SK-N-SH (cell line): ENCODE measurements around the gene DCP1B. TPM values are rescaled to one million over a fixed set of nuclear protein-coding genes. Genes with fewer than 3 reads are reported as not detected.

Source experiments
- CTCF ChIA-PET: fragments of 300-600, 350-600 bp; formaldehyde crosslinking; extraction: SDS; loops from one replicate; lab custom pipeline; 2021; lab: Yijun Ruan, JAX
- POLR2A ChIA-PET: fragments of 350-600 bp; sonication (Branson Sonifier 250); formaldehyde crosslinking; extraction: SDS; loops from one replicate; lab custom pipeline; 2020; ENCODE audit warnings: antibody characterized with exemption, inconsistent platforms; lab: Yijun Ruan, JAX
- DNase-seq: peaks from one replicate; pipeline ENCODE4 v3.0.0; 2012
- H2AFZ ChIP-seq: fragments of 200-600 bp; sonication (generic); 2 replicates; pipeline ENCODE4 v1.8.1; 2016; ENCODE audit warnings: antibody characterized with exemption, mild to moderate bottlenecking, low read depth
- H3F3A ChIP-seq: fragments of 200-600 bp; sonication (generic); replicated peaks from 2 replicates; pipeline ENCODE3; 2016; ENCODE audit warnings: antibody characterized with exemption, mild to moderate bottlenecking; ENCODE audit not compliant: insufficient read depth
- H3K27ac ChIP-seq, 2 experiments: fragments of 200-500 bp in 1 of 2; fragments of 200-600 bp in 1 of 2; sonication (Bioruptor generic) in 1 of 2; sonication (generic), shearing (Covaris generic) in 1 of 2; 2 replicates each; pipeline versions ENCODE4 v1.5.1 to v1.6.1; 2014 to 2016; ENCODE audit warnings: low read depth in 2 of 2, inconsistent platforms in 1 of 2, low read length in 1 of 2, mild to moderate bottlenecking in 1 of 2, mixed read lengths in 1 of 2
- H3K27me3 ChIP-seq: fragments of 200-600 bp; sonication (generic), shearing (Covaris generic); 2 replicates; pipeline ENCODE4 v1.6.1; 2016; ENCODE audit warnings: mixed run types; ENCODE audit not compliant: insufficient read depth
- H3K36me3 ChIP-seq, 2 experiments: fragments of 200-500 bp in 1 of 2; fragments of 200-600 bp in 1 of 2; sonication (Bioruptor generic) in 1 of 2; sonication (generic) in 1 of 2; replicated peaks in 1 of 2; 2 replicates each; pipeline versions ENCODE3 to v1.5.1; 2014 to 2016; ENCODE audit warnings: low read length in 1 of 2, mild to moderate bottlenecking in 1 of 2; ENCODE audit not compliant: insufficient read depth in 2 of 2, control insufficient read depth in 1 of 2
- H3K4me1 ChIP-seq, 2 experiments: fragments of 200-500 bp in 1 of 2; fragments of 200-600 bp in 1 of 2; sonication (Bioruptor generic) in 1 of 2; sonication (generic), shearing (Covaris generic) in 1 of 2; 2 replicates each; pipeline versions ENCODE4 v1.5.1 to v1.6.1; 2014 to 2016; ENCODE audit warnings: low read depth in 1 of 2, low read length in 1 of 2, mixed run types in 1 of 2; ENCODE audit not compliant: insufficient read depth in 2 of 2, control insufficient read depth in 1 of 2
- H3K4me2 ChIP-seq: fragments of 200-600 bp; sonication (generic), shearing (Covaris generic); 2 replicates; pipeline ENCODE4 v1.6.1; 2017; ENCODE audit warnings: mixed run types
- H3K4me3 ChIP-seq, 2 experiments: fragments of 200-500 bp in 1 of 2; fragments of 200-600 bp in 1 of 2; sonication (Bioruptor generic) in 1 of 2; sonication (generic), shearing (Covaris generic) in 1 of 2; 2 replicates each; pipeline versions ENCODE4 v1.5.1 to v1.8.1; 2014 to 2016; ENCODE audit warnings: low read depth in 2 of 2, inconsistent platforms in 1 of 2, low read length in 1 of 2, mild to moderate bottlenecking in 1 of 2, mixed read lengths in 1 of 2, moderate library complexity in 1 of 2
- H3K79me2 ChIP-seq: fragments of 200-600 bp; sonication (generic); 2 replicates; pipeline ENCODE4 v1.8.1; 2017; ENCODE audit warnings: mild to moderate bottlenecking; ENCODE audit not compliant: insufficient read depth
- H3K9ac ChIP-seq: fragments of 200-600 bp; sonication (generic); 2 replicates; pipeline ENCODE4 v1.6.1; 2017; ENCODE audit warnings: mixed run types
- H3K9me2 ChIP-seq: fragments of 200-600 bp; sonication (generic); 2 replicates; pipeline ENCODE4 v1.6.1; 2017; ENCODE audit warnings: mixed run types
- H3K9me3 ChIP-seq: fragments of 200-600 bp; sonication (generic); 2 replicates; pipeline ENCODE4 v1.6.1; 2017; ENCODE audit warnings: mixed run types, mild to moderate bottlenecking, moderate library complexity
- H4K20me1 ChIP-seq: fragments of 200-600 bp; sonication (generic); 2 replicates; pipeline ENCODE4 v1.6.1; 2017; ENCODE audit warnings: mild to moderate bottlenecking, mixed run types; ENCODE audit not compliant: insufficient read depth
- ELF1 ChIP-seq: IDR thresholded peaks from 2 replicates; pipeline ENCODE4 v1.4.0; 2012
- EP300 ChIP-seq, 2 experiments: IDR thresholded peaks; 2 replicates each; pipeline versions ENCODE4 v1.4.0 to v1.6.1; 2012; ENCODE audit warnings: borderline replicate concordance in 1 of 2, low read depth in 1 of 2, low read length in 1 of 2
- EZH2phosphoT487 ChIP-seq: fragments of 200-600 bp; sonication (generic); IDR thresholded peaks from 2 replicates; pipeline ENCODE4 v1.6.1; 2017; ENCODE audit warnings: low read depth, mixed run types, mild to moderate bottlenecking, antibody characterized with exemption, moderate library complexity, borderline replicate concordance
- FOSL2 ChIP-seq: IDR thresholded peaks from 2 replicates; pipeline ENCODE4 v1.4.0; 2012; ENCODE audit warnings: low read depth, mild to moderate bottlenecking, moderate library complexity, borderline replicate concordance
- FOXJ3 ChIP-seq: sonication (generic); formaldehyde crosslinking; IDR thresholded peaks from 2 replicates; pipeline ENCODE4 v1.5.1; 2020; ENCODE audit warnings: mild to moderate bottlenecking, missing genetic modification reagents
- FOXM1 ChIP-seq: IDR thresholded peaks from 2 replicates; pipeline ENCODE4 v1.4.0; 2012; ENCODE audit warnings: low read depth, mild to moderate bottlenecking
- GABPA ChIP-seq: IDR thresholded peaks from 2 replicates; pipeline ENCODE4 v1.4.0; 2012; ENCODE audit warnings: low read depth, mild to moderate bottlenecking
- MEF2A ChIP-seq: IDR thresholded peaks from 2 replicates; pipeline ENCODE4 v1.4.0; 2012; ENCODE audit warnings: low read depth, borderline replicate concordance
- NRF1 ChIP-seq: IDR thresholded peaks from 2 replicates; pipeline ENCODE4 v1.6.1; 2012; ENCODE audit warnings: low read depth, mild to moderate bottlenecking, low read length
- RCOR1 ChIP-seq: fragments of 150-350 bp; IDR thresholded peaks from 2 replicates; pipeline ENCODE4 v1.6.1; 2017; ENCODE audit warnings: antibody characterized with exemption, low read length
- RFX5 ChIP-seq: IDR thresholded peaks from 2 replicates; pipeline ENCODE4 v1.6.1; 2012; ENCODE audit warnings: mild to moderate bottlenecking, improper control_type of control experiment, low read length
- RXRA ChIP-seq: IDR thresholded peaks from 2 replicates; pipeline ENCODE4 v1.4.0; 2012; ENCODE audit warnings: low read depth, mild to moderate bottlenecking, borderline replicate concordance
- SIN3A ChIP-seq: IDR thresholded peaks from 2 replicates; pipeline ENCODE4 v1.6.1; 2012; ENCODE audit warnings: low read depth, mild to moderate bottlenecking, low read length, moderate library complexity, borderline replicate concordance
- TAF1 ChIP-seq: IDR thresholded peaks from 2 replicates; pipeline ENCODE4 v1.6.1; 2012; ENCODE audit warnings: low read depth, mild to moderate bottlenecking, low read length, moderate library complexity, borderline replicate concordance
- TCF12 ChIP-seq: IDR thresholded peaks from 2 replicates; pipeline ENCODE4 v1.4.0; 2012
- WGBS: methylation state at CpG from one replicate; pipeline ENCODE4 v1.1.6; 2017; ENCODE audit warnings: low lambda C conversion rate; 5-methylcytosine and 5-hydroxymethylcytosine counted together
- polyA plus RNA-seq, 3 experiments: library from polyadenylated mRNA; depleted of rRNA; stranded (reverse); fragments of >200 nt; gene quantifications; 2 replicates each; pipeline ENCODE4 v1.2.3, GENCODE V29; 2012
- TF ChIP-seq, protein P1 (sequence below): fragments of 150-350 bp; IDR thresholded peaks from 2 replicates; pipeline ENCODE4 v1.6.1; 2017; ENCODE audit warnings: antibody characterized with exemption, low read length, low read depth, borderline replicate concordance
- TF ChIP-seq, protein P2 (sequence below): IDR thresholded peaks from 2 replicates; pipeline ENCODE4 v1.4.0; 2012; ENCODE audit warnings: low read depth, borderline replicate concordance
- TF ChIP-seq, protein P3 (sequence below): IDR thresholded peaks from 2 replicates; pipeline ENCODE4; 2012

Gene DCP1B
- polyA plus RNA-seq, 1 of the 3 experiments (the other 2 are of a cell fraction): 18.8 TPM

DNA sequence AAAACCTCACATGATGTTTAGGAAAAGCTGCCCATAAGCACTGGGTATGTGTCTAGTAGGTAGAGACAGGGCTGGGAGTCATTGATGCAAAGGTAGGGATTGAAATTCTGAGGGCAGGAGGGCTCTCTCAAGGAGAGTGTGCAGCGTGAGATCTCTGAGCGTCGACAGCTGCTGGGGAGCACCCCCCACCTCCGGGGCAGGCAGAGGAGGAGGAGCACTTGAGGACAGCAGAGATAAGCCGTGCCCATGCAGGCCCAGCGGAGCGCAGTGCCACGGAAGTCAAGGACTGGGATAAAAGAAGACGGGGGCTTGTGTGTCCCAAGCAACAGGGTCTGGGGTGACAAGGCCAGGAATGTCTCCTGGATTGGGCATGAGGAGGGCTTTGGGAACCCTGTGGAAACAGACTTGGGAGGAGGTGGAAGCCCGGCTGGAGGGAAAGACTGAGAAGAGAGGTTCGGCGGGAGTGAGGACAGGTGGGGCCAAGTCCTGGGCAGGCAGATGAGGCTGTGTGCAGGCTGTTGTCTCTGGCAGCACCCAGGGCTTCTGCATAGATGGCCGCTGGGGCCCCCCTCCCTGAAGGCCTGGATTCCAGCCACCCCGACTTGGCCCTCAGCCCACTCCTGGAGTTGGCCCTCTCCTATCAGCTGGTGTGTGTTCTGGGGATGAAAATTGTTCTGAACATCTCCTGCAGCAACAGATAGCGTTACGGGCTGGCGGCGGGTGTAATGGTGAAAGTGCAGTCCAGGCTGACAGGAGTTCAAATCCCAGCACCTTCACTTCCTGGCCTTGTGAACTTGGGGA, 87.7 kb downstream of the DCP1B start (continued):
- no peak for TF ChIP-seq EP300 (IDR thresholded peaks at IDR 0.05; ENCODE audit: borderline replicate concordance in 1 of 2, low read depth in 1 of 2, low read length in 1 of 2)
- no peak for TF ChIP-seq FOXM1
- TF ChIP-seq TCF12: no peak

DNA sequence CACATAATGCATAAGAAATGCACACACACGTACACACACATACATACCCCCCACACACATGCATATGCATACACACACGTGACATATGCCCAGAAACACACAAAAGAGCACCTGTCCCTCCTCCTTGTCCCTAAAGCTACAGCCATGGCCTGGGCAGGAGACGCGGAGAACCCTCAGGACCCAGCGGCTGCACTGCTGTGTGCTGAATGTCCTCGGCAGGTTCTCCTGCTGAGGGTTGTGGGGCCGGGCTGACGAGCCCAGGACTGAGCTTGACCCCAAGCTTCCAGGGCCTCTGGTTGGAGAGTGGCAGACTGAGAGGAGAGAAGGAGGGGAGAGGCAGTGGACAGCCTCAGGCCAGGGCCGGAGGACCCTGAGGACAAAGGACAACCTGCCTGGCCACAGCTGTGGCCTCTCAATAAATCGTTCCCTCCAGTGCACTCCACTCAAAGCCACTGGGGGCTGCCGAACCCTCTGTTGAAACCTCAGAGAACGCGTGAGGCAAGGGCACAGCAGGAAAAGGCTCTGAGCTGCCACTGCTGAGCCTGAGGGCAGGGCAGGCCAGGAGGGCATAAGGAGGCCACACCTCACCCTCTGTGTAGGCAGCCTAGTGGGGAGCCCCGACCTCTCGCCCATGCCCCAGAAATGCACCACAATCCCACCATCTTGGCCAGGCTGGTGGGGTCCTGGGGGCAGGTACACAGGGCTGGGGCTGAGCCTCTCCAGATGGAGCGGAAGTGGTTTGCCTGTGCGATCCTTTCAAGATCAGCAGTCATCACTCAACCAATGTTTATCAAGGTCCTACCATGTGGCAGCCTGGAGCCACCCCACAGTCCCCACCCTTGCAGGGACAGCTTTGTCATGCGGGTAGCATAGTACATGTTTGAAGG, 88.9 kb downstream of the DCP1B start:
- no peak overlapping the region for H3K4me3 ChIP-seq
- H2AFZ ChIP-seq: no peak overlapping the region
- H3K79me2 ChIP-seq: no peaks in the 10 kb centered on the region
- TF ChIP-seq RCOR1 (no peak), TCF12 (no peak), RXRA (no peak), ELF1 (no peak), FOSL2 (no peak), MEF2A (no peak)
- TF ChIP-seq, protein P1, sequence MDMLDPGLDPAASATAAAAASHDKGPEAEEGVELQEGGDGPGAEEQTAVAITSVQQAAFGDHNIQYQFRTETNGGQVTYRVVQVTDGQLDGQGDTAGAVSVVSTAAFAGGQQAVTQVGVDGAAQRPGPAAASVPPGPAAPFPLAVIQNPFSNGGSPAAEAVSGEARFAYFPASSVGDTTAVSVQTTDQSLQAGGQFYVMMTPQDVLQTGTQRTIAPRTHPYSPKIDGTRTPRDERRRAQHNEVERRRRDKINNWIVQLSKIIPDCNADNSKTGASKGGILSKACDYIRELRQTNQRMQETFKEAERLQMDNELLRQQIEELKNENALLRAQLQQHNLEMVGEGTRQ: no peak
- H3F3A ChIP-seq: no peaks in the 10 kb centered on the region
- POLR2A ChIA-PET: no interaction called here
- CTCF ChIA-PET: interaction anchor here (1.1 to 1.8 kb wide), 3 partner anchors 8 to 25 kb away, joined by 3 to 7 read pairs (median 3); no protein-coding TSS in a partner anchor
- 79% methylated on average over 14 of the region's 18 CpGs for WGBS
- no peaks in the 10 kb centered on the region for H3K9me2 ChIP-seq
- no peaks in the 10 kb centered on the region for H3K9me3 ChIP-seq
- no peak overlapping the region for H3K9ac ChIP-seq
- H3K27me3 ChIP-seq: no peaks in the 10 kb centered on the region
- peaks cover 0 to 24% of the 10 kb centered on the region in 2 experiments; a peak in 1 of 4 replicates for H3K4me1 ChIP-seq
- H3K27ac ChIP-seq: no peak overlapping the region
- no peak overlapping the region for H3K4me2 ChIP-seq
- DNase-seq: peak; percentile 24
- no peaks in the 10 kb centered on the region for H3K36me3 ChIP-seq
- no peaks in the 10 kb centered on the region for H4K20me1 ChIP-seq

DNA sequence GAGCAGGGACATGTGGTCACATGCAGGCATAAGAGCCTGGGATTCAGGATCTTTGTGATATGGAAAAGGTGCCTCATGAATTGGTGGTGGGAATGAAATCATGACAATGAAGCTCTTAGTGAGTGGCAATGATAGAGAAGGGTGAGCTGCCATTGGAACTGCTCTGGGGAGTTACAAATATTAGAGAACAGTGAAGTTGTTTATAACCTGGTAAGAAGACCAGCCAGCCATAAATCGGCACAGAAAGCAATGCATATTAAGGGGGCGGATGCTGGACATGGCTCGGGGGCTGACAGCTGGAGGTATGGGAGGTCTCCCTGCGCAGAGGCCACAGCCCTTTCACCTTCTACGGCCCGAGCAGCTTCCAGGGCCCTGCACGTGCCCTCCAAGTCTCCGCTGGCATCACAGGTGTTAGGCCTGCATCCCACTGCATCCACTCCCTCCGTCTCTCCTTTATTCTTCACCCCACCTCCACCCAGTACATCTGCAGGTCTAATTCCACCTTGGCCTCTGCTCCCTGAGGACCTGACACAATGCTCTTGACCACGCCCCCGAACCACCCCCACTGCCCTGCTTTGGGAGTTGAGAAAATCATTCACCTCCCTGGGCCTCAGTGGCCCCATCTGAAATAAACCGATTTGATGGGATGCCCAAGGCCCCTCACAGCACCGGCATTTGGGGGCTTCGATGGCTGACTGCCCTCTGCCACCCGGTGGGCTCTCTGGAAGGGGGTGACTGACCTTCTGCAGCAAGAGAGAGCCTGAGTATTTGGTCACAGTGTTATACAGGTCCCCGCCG, 89.9 kb downstream of the DCP1B start:
- H3K27ac ChIP-seq: no peak overlapping the region
- DNase-seq: peak; percentile 12
- peaks cover 0 to 24% of the 10 kb centered on the region in 2 experiments; a peak in 1 of 4 replicates for H3K4me1 ChIP-seq
- no peak overlapping the region for H3K4me3 ChIP-seq
- no peaks in the 10 kb centered on the region for H4K20me1 ChIP-seq
- H3K9ac ChIP-seq: no peak overlapping the region
- H3K36me3 ChIP-seq: no peaks in the 10 kb centered on the region
- H3K9me3 ChIP-seq: no peaks in the 10 kb centered on the region
- no peak overlapping the region for H3K4me2 ChIP-seq
- POLR2A ChIA-PET: no interaction called here
- no peak overlapping the region for H2AFZ ChIP-seq
- no peaks in the 10 kb centered on the region for H3K9me2 ChIP-seq
- WGBS: 63% methylated on average over 16 of the region's 17 CpGs
- CTCF ChIA-PET: interaction anchor here (0.7 to 3.2 kb wide), 4 partner anchors 25 to 1214 kb away, joined by 3 to 11 read pairs (median 4); no protein-coding TSS in a partner anchor
- H3F3A ChIP-seq: no peaks in the 10 kb centered on the region
- no peaks in the 10 kb centered on the region for H3K79me2 ChIP-seq
- no peaks in the 10 kb centered on the region for H3K27me3 ChIP-seq
- TF ChIP-seq EZH2phosphoT487: no peak
- TF ChIP-seq FOXJ3 (CRISPR knock-in tag): no peak
- TF ChIP-seq, protein P2, sequence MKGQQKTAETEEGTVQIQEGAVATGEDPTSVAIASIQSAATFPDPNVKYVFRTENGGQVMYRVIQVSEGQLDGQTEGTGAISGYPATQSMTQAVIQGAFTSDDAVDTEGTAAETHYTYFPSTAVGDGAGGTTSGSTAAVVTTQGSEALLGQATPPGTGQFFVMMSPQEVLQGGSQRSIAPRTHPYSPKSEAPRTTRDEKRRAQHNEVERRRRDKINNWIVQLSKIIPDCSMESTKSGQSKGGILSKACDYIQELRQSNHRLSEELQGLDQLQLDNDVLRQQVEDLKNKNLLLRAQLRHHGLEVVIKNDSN: no peak
- no peak for TF ChIP-seq TCF12
- TF ChIP-seq TAF1: no peak
- no peak for TF ChIP-seq SIN3A
- TF ChIP-seq FOSL2: no peak
- TF ChIP-seq, protein P3, sequence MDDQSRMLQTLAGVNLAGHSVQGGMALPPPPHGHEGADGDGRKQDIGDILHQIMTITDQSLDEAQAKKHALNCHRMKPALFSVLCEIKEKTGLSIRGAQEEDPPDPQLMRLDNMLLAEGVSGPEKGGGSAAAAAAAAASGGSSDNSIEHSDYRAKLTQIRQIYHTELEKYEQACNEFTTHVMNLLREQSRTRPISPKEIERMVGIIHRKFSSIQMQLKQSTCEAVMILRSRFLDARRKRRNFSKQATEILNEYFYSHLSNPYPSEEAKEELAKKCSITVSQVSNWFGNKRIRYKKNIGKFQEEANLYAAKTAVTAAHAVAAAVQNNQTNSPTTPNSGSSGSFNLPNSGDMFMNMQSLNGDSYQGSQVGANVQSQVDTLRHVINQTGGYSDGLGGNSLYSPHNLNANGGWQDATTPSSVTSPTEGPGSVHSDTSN: no peak
- no peak for TF ChIP-seq NRF1
- TF ChIP-seq GABPA: no peak
- no peak for TF ChIP-seq RFX5
